Liver (tissue), 9 donors: ENCODE data around the gene FOXK2. TPM values are rescaled to one million over a fixed set of nuclear protein-coding genes. Genes with fewer than 3 reads are reported as not detected.

Source experiments
- DNase-seq: peaks from one replicate; pipeline ENCODE4 v3.0.0-alpha.2; 2017; ENCODE audit warnings: low spot score
- H3K27ac ChIP-seq, 2 donors: one replicate each; pipeline ENCODE4 v1.7.0; 2013; ENCODE audit warnings: inconsistent platforms in 2 of 2, low read length in 2 of 2, control low read depth in 1 of 2, low read depth in 1 of 2, mild to moderate bottlenecking in 1 of 2
- H3K27me3 ChIP-seq, 4 donors: one replicate each; pipeline versions ENCODE4 v1.6.1 to v1.7.0; 2013; ENCODE audit warnings: low read length in 3 of 4, inconsistent platforms in 1 of 4, mild to moderate bottlenecking in 1 of 4, moderate library complexity in 1 of 4; ENCODE audit not compliant: control insufficient read depth in 4 of 4, insufficient read depth in 4 of 4
- H3K36me3 ChIP-seq, 4 donors: one replicate each; pipeline versions ENCODE4 v1.6.1 to v1.7.0; 2013; ENCODE audit warnings: low read length in 3 of 4, mild to moderate bottlenecking in 3 of 4, low read depth in 1 of 4, moderate library complexity in 1 of 4; ENCODE audit not compliant: control insufficient read depth in 4 of 4, insufficient read depth in 3 of 4
- H3K4me1 ChIP-seq, 4 donors: one replicate each; pipeline versions ENCODE4 v1.6.1 to v1.7.0; 2013; ENCODE audit warnings: low read length in 3 of 4, mild to moderate bottlenecking in 3 of 4, moderate library complexity in 1 of 4; ENCODE audit not compliant: control insufficient read depth in 4 of 4, insufficient read depth in 4 of 4
- H3K4me3 ChIP-seq, 3 donors: one replicate each; pipeline versions ENCODE4 v1.6.1 to v1.7.0; 2013; ENCODE audit warnings: low read length in 3 of 3, control low read depth in 1 of 3, low read depth in 1 of 3, mild to moderate bottlenecking in 1 of 3
- H3K9ac ChIP-seq, 2 donors: one replicate each; pipeline ENCODE4 v1.7.0; 2013; ENCODE audit warnings: low read length in 2 of 2, mild to moderate bottlenecking in 2 of 2, moderate library complexity in 2 of 2, control low read depth in 1 of 2, low read depth in 1 of 2
- H3K9me3 ChIP-seq, 4 donors: one replicate each; pipeline versions ENCODE4 v1.6.1 to v1.7.0; 2013; ENCODE audit warnings: low read length in 3 of 4; ENCODE audit not compliant: control insufficient read depth in 4 of 4
- ATF3 ChIP-seq: IDR thresholded peaks from 2 replicates; pipeline ENCODE4 v1.6.1; 2016; ENCODE audit warnings: antibody characterized with exemption
- CTCF ChIP-seq: fragments of 150-350 bp; IDR thresholded peaks from 2 replicates; pipeline ENCODE4 v1.5.1; 2017; ENCODE audit warnings: improper control_type of control experiment, low read depth, low read length; ENCODE audit not compliant: missing input control
- EGR1 ChIP-seq, 2 donors: IDR thresholded peaks; 2 replicates each; pipeline ENCODE4 v1.6.1; 2016 to 2018; ENCODE audit warnings: antibody characterized with exemption in 2 of 2, low read depth in 2 of 2
- FOXA2 ChIP-seq: IDR thresholded peaks from 2 replicates; pipeline ENCODE4 v1.6.1; 2016; ENCODE audit warnings: antibody characterized with exemption
- GABPA ChIP-seq, 2 donors: IDR thresholded peaks in 1 of 2; conservative IDR thresholded peaks in 1 of 2; 2 replicates each; pipeline ENCODE4 v1.6.1; 2016; ENCODE audit warnings: antibody characterized with exemption in 2 of 2, mild to moderate bottlenecking in 1 of 2, moderate library complexity in 1 of 2
- HNF4A ChIP-seq, 2 donors: conservative IDR thresholded peaks; 2 replicates each; pipeline ENCODE4 v1.6.1; 2016; ENCODE audit warnings: antibody characterized with exemption in 2 of 2, mild to moderate bottlenecking in 2 of 2
- HNF4G ChIP-seq: IDR thresholded peaks from 2 replicates; pipeline ENCODE4 v1.6.1; 2016; ENCODE audit warnings: antibody characterized with exemption
- MAX ChIP-seq: IDR thresholded peaks from 2 replicates; pipeline ENCODE4 v1.6.1; 2016; ENCODE audit warnings: antibody characterized with exemption
- NR2F2 ChIP-seq: IDR thresholded peaks from 2 replicates; pipeline ENCODE4 v1.6.1; 2016; ENCODE audit warnings: antibody characterized with exemption
- RAD21 ChIP-seq, 2 donors: IDR thresholded peaks; 2 replicates each; pipeline ENCODE4 v1.6.1; 2016; ENCODE audit warnings: antibody characterized with exemption in 2 of 2, mild to moderate bottlenecking in 2 of 2
- RXRA ChIP-seq, 2 donors: IDR thresholded peaks; 2 replicates each; pipeline ENCODE4 v1.6.1; 2017 to 2018; ENCODE audit warnings: antibody characterized with exemption in 2 of 2, mild to moderate bottlenecking in 1 of 2
- SP1 ChIP-seq: IDR thresholded peaks from 2 replicates; pipeline ENCODE4 v1.6.1; 2018; ENCODE audit warnings: antibody characterized with exemption, mild to moderate bottlenecking
- ZBTB33 ChIP-seq: IDR thresholded peaks from 2 replicates; pipeline ENCODE4 v1.6.1; 2016; ENCODE audit warnings: antibody characterized with exemption
- WGBS: extraction: QIAGEN DNeasy Blood & Tissue Kit; methylation state at CpG from one replicate; pipeline ENCODE4 v1.1.7; 2013; 5-methylcytosine and 5-hydroxymethylcytosine counted together
- polyA plus RNA-seq, 2 donors: library from polyadenylated mRNA; stranded (reverse) in 1 of 2; unstranded in 1 of 2; fragments of 200-250 nt in 1 of 2; fragments of >200 nt in 1 of 2; fragmentation: Nextera tagmentation in 1 of 2; extraction: Ambion mirVana in 1 of 2; gene quantifications; one replicate each; pipeline versions ENCODE4 v1.2.1 to v1.2.3, GENCODE V29; 2013 to 2015
- total RNA-seq, 2 donors: library from RNA; depleted of rRNA; stranded (reverse); fragments of >200 nt; gene quantifications; one replicate each; pipeline ENCODE4 v1.2.3, GENCODE V29; 2014
- donor health status: healthy.
- donor health status: healthy.
- donor health status: healthy.
- donor health status: healthy.
- donor health status: healthy.

The FOXK2 gene
- total and polyA plus RNA-seq, 4 donors = 3.1 to 16.2 (median 10.8) TPM

GRCh38 chr17:82649501-82650261 is 130.1 kb downstream of the FOXK2 start:
- DNase-seq = no peak
- Histone ChIP-seq H3K4me1 (peaks cover 3 to 19% (median 14%) of the 10 kb centered on the region in 4 donors), H3K27me3 (no peaks in the 10 kb centered on the region), H3K9me3 (no peaks in the 10 kb centered on the region), H3K9ac (no peak overlapping the region), H3K36me3 (no peaks in the 10 kb centered on the region), H3K4me3 (no peak overlapping the region), H3K27ac (no peak overlapping the region)
- TF ChIP-seq FOXA2 (no peak), EGR1 (IDR thresholded peaks at IDR 0.05; ENCODE audit: low read depth in 2 of 2) (no peak), ZBTB33 (no peak), RAD21 (IDR thresholded peaks at IDR 0.05) (no peak), CTCF (no peak), RXRA (IDR thresholded peaks at IDR 0.05) (no peak), HNF4A (conservative IDR thresholded peaks at IDR 0.05) (no peak), HNF4G (no peak), SP1 (no peak), GABPA (IDR thresholded peaks at IDR 0.05 in 1 of 2, conservative IDR thresholded peaks at IDR 0.05 in 1 of 2) (no peak), NR2F2 (no peak)
- 93% methylated on average over 22 of the region's 22 CpGs for WGBS

GRCh38 chr17:82650723-82651122 is 131.2 kb downstream of the FOXK2 start:
- no peak for TF ChIP-seq ATF3
- no peak for TF ChIP-seq ZBTB33
- TF ChIP-seq MAX = no peak
- H3K4me1 ChIP-seq = peaks cover 7 to 22% (median 15%) of the 10 kb centered on the region in 4 donors
- 77% methylated on average over 10 of the region's 10 CpGs for WGBS

More at GRCh38 chr17:82650723-82651122, 131.2 kb downstream of the FOXK2 start:
- H3K27me3 ChIP-seq = no peaks in the 10 kb centered on the region
- no peak for DNase-seq
- H3K4me3 ChIP-seq = no peak overlapping the region
- no peaks in the 10 kb centered on the region for H3K36me3 ChIP-seq
- no peak overlapping the region for H3K27ac ChIP-seq
- no peaks in the 10 kb centered on the region for H3K9me3 ChIP-seq
- H3K9ac ChIP-seq = no peak overlapping the region
